ENCODE results near the gene GPR87. TPM values are rescaled to one million over a fixed set of nuclear protein-coding genes. Genes with fewer than 3 reads are reported as not detected.

GPR87 gene
- total RNA-seq, 1 experiment from 2014 or later = 3.8 TPM

GRCh38 chr3:151256749-151257148 is 59.9 kb downstream of the GPR87 start:
- Histone ChIP-seq H3K9ac (ENCODE audit: low read length) (no peak overlapping the region), H3K4me1 (ENCODE audit: control insufficient read depth in 1 of 2, insufficient read depth in 2 of 2, low read length in 2 of 2) (no peaks in the 10 kb centered on the region), H3K27ac (ENCODE audit: low read depth, low read length) (no peak overlapping the region), H2AFZ (ENCODE audit: low read depth, low read length, poor library complexity, severe bottlenecking) (no peak overlapping the region), H3K9me3 (ENCODE audit: control insufficient read depth in 1 of 2, insufficient read depth in 1 of 2, low read depth in 1 of 2, low read length in 2 of 2) (no peaks in the 10 kb centered on the region), H4K20me1 (ENCODE audit: insufficient read depth) (no peaks in the 10 kb centered on the region), H3K9me2 (ENCODE audit: insufficient read depth) (no peaks in the 10 kb centered on the region), H3K4me3 (replicated peaks in 1 of 2; ENCODE audit: low read depth in 1 of 2, low read length in 2 of 2) (no peak overlapping the region), H3K4me2 (ENCODE audit: low read length) (no peak overlapping the region), H3K36me3 (ENCODE audit: control insufficient read depth in 1 of 2, insufficient read depth in 2 of 2, low read length in 2 of 2) (no peaks in the 10 kb centered on the region), H3K27me3 (ENCODE audit: insufficient read depth, low read length) (no peaks in the 10 kb centered on the region), H3K79me2 (ENCODE audit: insufficient read depth, low read length) (no peaks in the 10 kb centered on the region)
- no peak for ATAC-seq
- CTCF ChIA-PET = no interaction called here
- intact Hi-C loops (cut with micrococcal nuclease) = no loop called here
- RAD21 ChIA-PET (ENCODE audit: low non-redundant PET in 1 of 2, low total read pairs in 2 of 2, uncharacterized antibody in 2 of 2, unreplicated experiment in 2 of 2) = no interaction called here
- no peak for TF ChIP-seq POLR2A (IDR thresholded peaks at IDR 0.05; ENCODE audit: borderline replicate concordance, extremely low read depth, insufficient read depth, insufficient read length)
- TF ChIP-seq POLR2AphosphoS5 (IDR thresholded peaks at IDR 0.05; ENCODE audit: low read depth, low read length) = no peak
- no peak for TF ChIP-seq SIN3A (IDR thresholded peaks at IDR 0.05; ENCODE audit: low read depth)
- no peak for TF ChIP-seq CBX3 (IDR thresholded peaks at IDR 0.05; ENCODE audit: low read depth)
- TF ChIP-seq SRF (IDR thresholded peaks at IDR 0.05; ENCODE audit: low read depth) = no peak
- TF ChIP-seq MAX (IDR thresholded peaks at IDR 0.05) = no peak
- TF ChIP-seq EGR1 (IDR thresholded peaks at IDR 0.05; ENCODE audit: low read depth) = no peak
- no peak for TF ChIP-seq REST (IDR thresholded peaks at IDR 0.05; ENCODE audit: low read depth)
- TF ChIP-seq TCF7L2 (IDR thresholded peaks at IDR 0.05; ENCODE audit: borderline replicate concordance, extremely low read depth, insufficient read depth, insufficient read length) = no peak
- TF ChIP-seq SP1 (IDR thresholded peaks at IDR 0.05; ENCODE audit: low read depth) = no peak
- DNase-seq (ENCODE audit: low read depth, low spot score) = no peak
- POLR2A ChIA-PET = no interaction called here
- no TSS peak for BruUV-seq (replicated peaks)
